ENCODE results near the gene PDS5B. TPM values are rescaled to one million over a fixed set of nuclear protein-coding genes. Genes with fewer than 3 reads are reported as not detected.

PDS5B gene
- polyA plus RNA-seq, 6 donors from 2014 or later = 38.8 to 50.4 (median 43.0) TPM

DNA sequence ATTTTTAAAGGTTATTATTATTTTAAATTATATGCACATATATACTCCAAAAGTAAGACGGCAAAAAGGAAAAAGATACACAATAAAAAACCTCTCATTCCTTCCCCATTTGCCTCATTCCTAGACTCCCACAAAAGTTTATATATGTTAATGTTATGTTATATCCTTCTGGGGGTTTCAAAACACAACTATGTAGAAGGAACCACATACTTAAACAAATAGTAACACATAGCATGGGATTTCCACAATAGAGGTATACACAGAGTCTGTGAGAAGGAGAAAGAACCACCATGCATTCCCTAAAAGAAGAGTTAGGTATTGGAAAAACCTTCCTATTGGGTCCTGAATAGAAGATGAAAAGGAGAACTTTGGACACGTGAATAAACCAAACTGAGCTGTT lies 9.1 kb downstream of the PDS5B start:
- Mint-ChIP-seq H3K27me3 (no peaks in the 10 kb centered on the region), H3K36me3 (peaks cover 0 to 6% of the 10 kb centered on the region in 2 donors)
- ATAC-seq (ENCODE audit: low read depth in 2 of 2) = no peak

GRCh38 chr13:32600890-32601289 lies 14.6 kb downstream of the PDS5B start:
- H3K4me1 Mint-ChIP-seq = peaks cover 39 to 60% (median 57%) of the 10 kb centered on the region in 3 donors
- peak overlapping the region in 1 of 8 donors; percentile 16 for H3K4me3 Mint-ChIP-seq
- H3K27ac Mint-ChIP-seq = peak overlapping the region in 2 of 6 donors; percentile 4 to 12
- H3K36me3 Mint-ChIP-seq = peaks cover 8 to 12% of the 10 kb centered on the region in 2 donors
- ATAC-seq (ENCODE audit: low read depth in 2 of 2) (peak in 1 of 2 donors; percentile 59), DNase-seq (no peak)
- H3K27me3 Mint-ChIP-seq = no peaks in the 10 kb centered on the region
- H3K9me3 Mint-ChIP-seq = peaks cover 0 to 31% (median 11%) of the 10 kb centered on the region in 7 donors

More for the DNA sequence above, 9.1 kb downstream of the PDS5B start:
- Mint-ChIP-seq H3K27ac (peak overlapping the region in 3 of 6 donors; percentile 4 to 64 (median 60)), H3K9me3 (peaks cover 0 to 7% (median 0%) of the 10 kb centered on the region in 7 donors), H3K4me3 (no peak overlapping the region), H3K4me1 (peaks cover 44 to 66% (median 60%) of the 10 kb centered on the region in 3 donors)
- DNase-seq = no peak

DNA sequence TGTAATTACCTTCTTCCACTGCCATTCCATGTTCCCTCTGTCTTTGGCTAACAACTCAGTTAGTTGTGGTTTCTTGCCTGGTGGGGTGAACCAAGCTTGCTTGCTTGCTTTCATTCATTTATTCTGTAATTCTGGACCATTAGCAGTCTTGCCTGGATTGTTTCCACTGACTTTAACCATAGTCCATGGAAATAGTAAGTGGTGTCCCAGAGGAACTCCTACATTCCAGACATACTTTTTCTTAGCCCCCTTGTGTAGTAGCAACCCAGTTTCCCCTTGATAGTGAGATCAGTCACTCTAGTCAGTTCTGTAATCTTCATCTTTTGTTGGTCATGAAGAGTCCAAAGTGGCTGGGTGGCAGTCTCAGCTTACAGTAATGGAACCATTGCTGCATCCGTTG lies 23.2 kb downstream of the PDS5B start:
- Mint-ChIP-seq H3K4me1 (peaks cover 42 to 63% (median 54%) of the 10 kb centered on the region in 3 donors), H3K27me3 (no peaks in the 10 kb centered on the region), H3K4me3 (no peak overlapping the region), H3K27ac (peak overlapping the region in 2 of 6 donors; percentile 12 to 15), H3K36me3 (peaks cover 8 to 13% of the 10 kb centered on the region in 2 donors), H3K9me3 (peaks cover 4 to 33% (median 21%) of the 10 kb centered on the region in 7 donors)
- no peak for DNase-seq
- ATAC-seq (ENCODE audit: low read depth in 2 of 2) = no peak

DNA sequence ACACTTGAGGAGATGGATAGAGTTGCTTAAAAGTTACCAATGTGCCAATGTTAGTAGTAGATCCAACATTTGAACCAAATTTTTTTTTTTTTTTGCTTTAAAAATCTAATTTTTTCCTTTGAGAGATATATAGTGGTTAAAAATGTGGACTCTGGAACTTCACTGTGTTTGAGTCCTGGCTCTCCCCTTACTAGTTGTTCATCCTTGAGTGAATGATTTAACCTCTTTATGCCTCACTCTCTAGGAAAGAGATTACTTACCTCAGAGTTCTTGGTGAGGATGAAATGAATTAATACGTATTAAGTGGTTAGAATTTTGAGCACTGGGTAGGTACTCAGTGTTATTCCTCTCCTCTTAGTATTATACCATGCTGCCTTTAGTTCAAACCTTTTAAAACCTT lies 24.3 kb downstream of the PDS5B start:
- Mint-ChIP-seq H3K9me3 (peaks cover 4 to 24% (median 12%) of the 10 kb centered on the region in 7 donors), H3K4me3 (no peak overlapping the region), H3K36me3 (peaks cover 0 to 6% of the 10 kb centered on the region in 2 donors), H3K27ac (peak overlapping the region in 1 of 6 donors; percentile 27), H3K4me1 (peaks cover 33 to 64% (median 61%) of the 10 kb centered on the region in 3 donors), H3K27me3 (no peaks in the 10 kb centered on the region)
- ATAC-seq (ENCODE audit: low read depth in 2 of 2) (no peak), DNase-seq (no peak)

DNA sequence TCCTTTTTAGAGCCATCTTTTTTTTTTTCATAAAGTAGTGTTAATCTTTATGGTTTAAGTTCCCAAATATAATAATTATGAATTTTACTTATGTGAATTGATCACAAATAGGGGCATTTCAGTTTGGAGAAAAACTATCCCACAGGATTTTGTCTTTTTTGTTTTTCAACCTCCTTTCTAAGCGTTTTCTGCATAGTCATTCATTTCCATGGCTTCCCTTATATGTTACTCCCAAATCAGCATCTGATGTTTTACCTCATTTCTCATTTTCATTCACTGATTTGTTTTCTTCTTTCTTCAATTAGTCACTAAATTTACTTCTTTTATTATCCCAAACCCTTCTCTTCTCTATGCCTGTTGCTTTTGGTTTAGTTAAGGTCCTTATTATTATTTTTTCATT lies 24.7 kb downstream of the PDS5B start:
- Mint-ChIP-seq H3K27me3 (no peaks in the 10 kb centered on the region), H3K36me3 (peaks cover 0 to 6% of the 10 kb centered on the region in 2 donors), H3K4me1 (peaks cover 29 to 63% (median 63%) of the 10 kb centered on the region in 3 donors), H3K4me3 (no peak overlapping the region), H3K27ac (peak overlapping the region in 1 of 6 donors; percentile 10), H3K9me3 (peaks cover 4 to 20% (median 11%) of the 10 kb centered on the region in 7 donors)
- DNase-seq = no peak
- ATAC-seq (ENCODE audit: low read depth in 2 of 2) = no peak

GRCh38 chr13:32616883-32617511 lies 30.7 kb downstream of the PDS5B start:
- ATAC-seq (ENCODE audit: low read depth in 2 of 2) = peak; percentile 32 to 58
- H3K27me3 Mint-ChIP-seq = no peaks in the 10 kb centered on the region
- H3K36me3 Mint-ChIP-seq = peaks cover 4 to 8% of the 10 kb centered on the region in 2 donors
- no peak for DNase-seq
- no peak overlapping the region for H3K4me3 Mint-ChIP-seq
- H3K4me1 Mint-ChIP-seq = peaks cover 19 to 62% (median 57%) of the 10 kb centered on the region in 3 donors
- H3K9me3 Mint-ChIP-seq = peaks cover 3 to 24% (median 11%) of the 10 kb centered on the region in 7 donors
- peak overlapping the region in 1 of 6 donors; percentile 48 for H3K27ac Mint-ChIP-seq

GRCh38 chr13:32622827-32623226 lies 36.6 kb downstream of the PDS5B start:
- Mint-ChIP-seq H3K27ac (no peak overlapping the region), H3K36me3 (peaks cover 17 to 23% of the 10 kb centered on the region in 2 donors), H3K4me3 (no peak overlapping the region), H3K9me3 (peaks cover 5 to 34% (median 23%) of the 10 kb centered on the region in 7 donors), H3K4me1 (peaks cover 44 to 62% (median 57%) of the 10 kb centered on the region in 3 donors), H3K27me3 (no peaks in the 10 kb centered on the region)
- DNase-seq (no peak), ATAC-seq (ENCODE audit: low read depth in 2 of 2) (no peak)

- peaks cover 17 to 29% of the 10 kb centered on the region in 2 donors for H3K36me3 Mint-ChIP-seq
- no peak overlapping the region for H3K27ac Mint-ChIP-seq
- no peak overlapping the region for H3K4me3 Mint-ChIP-seq
- no peak for ATAC-seq (ENCODE audit: low read depth in 2 of 2)
- peaks cover 5 to 34% (median 23%) of the 10 kb centered on the region in 7 donors for H3K9me3 Mint-ChIP-seq
- no peaks in the 10 kb centered on the region for H3K27me3 Mint-ChIP-seq
- no peak for DNase-seq
- H3K4me1 Mint-ChIP-seq = peaks cover 38 to 57% (median 51%) of the 10 kb centered on the region in 3 donors
Observed at GRCh38 chr13:32624441-32624840, 38.2 kb downstream of the PDS5B start.

DNA sequence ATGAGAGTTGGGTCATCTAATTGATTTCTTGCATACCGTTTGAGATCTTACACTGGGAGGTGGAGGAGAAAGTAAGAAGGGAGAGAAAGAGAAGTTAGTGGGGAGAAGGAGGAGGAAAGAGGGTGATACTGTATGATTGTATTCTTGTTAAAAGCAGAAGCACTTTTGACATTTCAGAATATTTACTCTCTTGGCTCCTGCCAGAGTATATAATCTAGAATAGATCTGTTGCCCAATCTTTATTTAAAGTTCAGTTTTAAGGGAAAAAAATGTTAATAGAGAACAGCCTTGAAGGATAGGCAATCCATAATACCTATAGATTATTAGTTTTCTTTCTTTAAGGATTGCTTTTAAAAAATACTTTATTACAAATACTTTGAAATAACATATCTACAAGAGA lies 41.5 kb downstream of the PDS5B start:
- peak overlapping the region in 1 of 6 donors; percentile 0 for H3K27ac Mint-ChIP-seq
- H3K4me3 Mint-ChIP-seq = no peak overlapping the region
- H3K9me3 Mint-ChIP-seq = peaks cover 0 to 18% (median 5%) of the 10 kb centered on the region in 7 donors
- no peak for DNase-seq
- ATAC-seq (ENCODE audit: low read depth in 2 of 2) = no peak
- H3K27me3 Mint-ChIP-seq = no peaks in the 10 kb centered on the region
- peaks cover 36 to 50% (median 50%) of the 10 kb centered on the region in 3 donors for H3K4me1 Mint-ChIP-seq
- H3K36me3 Mint-ChIP-seq = peaks cover 4 to 21% of the 10 kb centered on the region in 2 donors

DNA sequence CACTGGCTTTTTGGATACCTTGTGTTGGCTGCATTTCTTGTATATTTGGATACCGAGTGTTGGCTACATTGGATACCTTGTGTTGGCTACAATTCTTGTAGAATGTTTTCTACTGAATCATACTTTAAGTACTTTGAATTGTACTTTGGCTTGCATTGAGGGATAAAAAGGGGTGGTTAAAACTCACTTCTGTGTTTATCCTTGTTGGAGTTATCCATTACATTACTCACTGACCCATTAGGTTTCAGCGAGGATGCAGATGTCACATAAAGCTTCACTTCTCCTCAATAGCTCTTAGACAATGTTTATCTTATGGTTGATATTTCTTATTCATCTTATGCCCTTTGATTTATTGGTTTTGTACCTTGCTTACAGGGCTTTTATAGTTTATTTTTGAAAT lies 43.1 kb downstream of the PDS5B start:
- no peak overlapping the region for H3K4me3 Mint-ChIP-seq

GRCh38 chr13:32629866-32630265 lies 43.6 kb downstream of the PDS5B start:
- Mint-ChIP-seq H3K27me3 (no peaks in the 10 kb centered on the region), H3K36me3 (peaks cover 0 to 15% of the 10 kb centered on the region in 2 donors), H3K9me3 (peaks cover 0 to 4% (median 0%) of the 10 kb centered on the region in 7 donors), H3K27ac (no peak overlapping the region), H3K4me3 (no peak overlapping the region), H3K4me1 (peaks cover 31 to 53% (median 46%) of the 10 kb centered on the region in 3 donors)
- no peak for ATAC-seq (ENCODE audit: low read depth in 2 of 2)
- DNase-seq = no peak

More for the DNA sequence above, 43.1 kb downstream of the PDS5B start:
- Mint-ChIP-seq H3K9me3 (peaks cover 0 to 4% (median 0%) of the 10 kb centered on the region in 7 donors), H3K27ac (no peak overlapping the region), H3K27me3 (no peaks in the 10 kb centered on the region), H3K36me3 (peaks cover 0 to 15% of the 10 kb centered on the region in 2 donors), H3K4me1 (peaks cover 36 to 53% (median 49%) of the 10 kb centered on the region in 3 donors)
- ATAC-seq (ENCODE audit: low read depth in 2 of 2) (no peak), DNase-seq (no peak)

DNA sequence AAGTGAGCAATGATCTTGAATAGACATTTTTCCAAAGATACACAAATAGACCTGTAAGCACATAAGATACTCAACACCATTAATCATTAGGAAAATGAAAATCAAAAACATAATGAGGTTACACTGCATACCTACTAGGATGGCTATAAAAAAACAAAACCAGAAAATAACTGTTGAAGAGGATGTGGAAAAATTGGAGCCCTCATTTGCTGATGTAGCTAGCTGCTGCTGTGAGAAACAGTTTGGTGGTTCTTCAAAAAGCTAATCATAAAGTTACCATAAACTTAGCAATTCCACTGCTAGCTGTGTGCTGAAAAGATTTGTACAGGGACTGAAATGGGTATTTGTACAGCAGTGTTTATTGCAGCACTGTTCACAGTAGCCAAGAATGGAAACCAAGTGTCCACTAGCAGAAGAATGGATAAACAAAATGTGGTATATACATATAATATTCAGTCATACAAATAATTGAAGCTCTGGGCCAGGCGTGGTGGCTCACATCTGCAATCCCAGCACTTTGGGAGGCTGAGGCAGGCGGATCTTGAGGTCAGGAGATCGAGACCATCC lies 46.2 kb downstream of the PDS5B start:
- H3K36me3 Mint-ChIP-seq = peaks cover 0 to 15% of the 10 kb centered on the region in 2 donors
- H3K27ac Mint-ChIP-seq = peak overlapping the region in 3 of 6 donors; percentile 51 to 70 (median 60)

DNA sequence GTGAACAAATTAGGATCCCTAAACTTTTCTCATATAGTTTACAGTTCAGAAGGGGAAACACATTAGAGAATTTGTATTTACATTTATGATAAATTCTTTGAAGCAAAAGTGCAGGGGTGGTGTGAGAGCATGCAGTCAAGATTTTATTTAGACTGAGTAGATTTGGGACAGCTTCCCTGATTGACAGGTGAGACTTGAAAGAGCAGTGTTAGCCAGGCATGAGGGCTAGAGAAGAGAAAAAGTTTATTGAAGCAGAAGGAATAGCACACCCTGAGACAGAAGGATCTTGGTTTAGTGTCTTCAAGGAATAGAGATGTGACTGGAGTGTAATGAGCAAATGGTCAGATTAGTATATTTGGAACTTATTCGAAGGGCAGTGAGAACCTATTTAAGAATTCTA lies 50.5 kb downstream of the PDS5B start:
- Mint-ChIP-seq H3K9me3 (no peaks in the 10 kb centered on the region), H3K27me3 (no peaks in the 10 kb centered on the region), H3K27ac (no peak overlapping the region), H3K4me3 (no peak overlapping the region), H3K4me1 (peaks cover 18 to 34% (median 18%) of the 10 kb centered on the region in 3 donors), H3K36me3 (no peaks in the 10 kb centered on the region)
- no peak for ATAC-seq (ENCODE audit: low read depth in 2 of 2)
- no peak for DNase-seq

More for the DNA sequence above, 46.2 kb downstream of the PDS5B start:
- Mint-ChIP-seq H3K4me3 (no peak overlapping the region), H3K9me3 (peaks cover 0 to 4% (median 0%) of the 10 kb centered on the region in 7 donors), H3K4me1 (peaks cover 16 to 40% (median 32%) of the 10 kb centered on the region in 3 donors), H3K27me3 (no peaks in the 10 kb centered on the region)
- DNase-seq (no peak), ATAC-seq (ENCODE audit: low read depth in 2 of 2) (no peak)

All from naive B cell (primary cell).